ENCODE data around the gene POLR1E. TPM values are rescaled to one million over a fixed set of nuclear protein-coding genes. Genes with fewer than 3 reads are reported as not detected.

POLR1E gene
- total and polyA plus RNA-seq, 9 of the 15 experiments (the other 6 are each of a cell fraction or from before 2014, with no cell fraction given), result 18.9 to 102 (median 74.4) TPM

DNA sequence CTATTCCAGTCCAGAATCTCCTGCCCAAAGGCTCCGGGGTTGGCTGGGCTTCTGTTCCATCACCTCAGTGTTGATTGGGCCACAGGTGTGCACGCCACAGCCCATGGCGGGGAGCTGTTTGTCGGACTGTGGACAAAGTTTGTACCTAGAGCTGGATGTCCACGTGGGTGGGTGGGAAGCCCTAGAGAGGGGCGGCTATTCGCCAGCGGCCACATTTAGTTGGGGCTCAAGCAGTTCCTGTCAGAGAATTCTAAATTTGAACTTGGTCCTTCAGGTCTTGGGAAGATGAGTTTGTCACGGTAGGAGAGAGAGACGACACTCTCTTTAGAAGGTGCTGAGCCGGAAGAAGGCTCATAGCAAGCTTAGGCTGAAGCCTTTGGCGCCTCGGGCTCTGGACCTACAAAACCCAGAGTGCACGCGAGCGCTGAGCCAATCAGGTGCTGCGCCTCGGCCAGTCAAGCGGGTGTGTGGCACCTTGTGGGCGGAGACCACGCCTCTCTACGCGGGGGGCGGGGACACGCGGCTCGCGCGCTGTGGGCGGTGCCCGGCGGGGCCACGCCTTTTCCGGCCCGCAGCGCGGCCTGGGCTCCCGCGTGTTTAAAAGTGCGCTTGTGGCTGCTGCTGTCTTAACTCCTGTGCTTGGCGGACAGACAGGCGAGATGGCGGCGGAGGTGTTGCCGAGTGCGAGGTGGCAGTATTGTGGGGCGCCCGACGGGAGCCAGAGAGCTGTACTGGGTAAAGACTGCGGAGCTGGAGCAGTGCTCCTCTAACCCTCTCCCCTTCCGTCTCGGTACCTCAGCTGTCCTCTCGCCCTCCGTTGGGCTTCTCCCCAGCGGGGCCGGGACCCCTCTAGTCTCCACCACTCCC lies at the start of gene POLR1E (continued):
- TF ChIP-seq KLF1 (tag; IDR thresholded peaks at IDR 0.05) (peak; percentile 51; the same call in 1 of the 2 replicates), CBFA2T3 (IDR thresholded peaks at IDR 0.05) (no peak), CCNT2 (IDR thresholded peaks at IDR 0.05; ENCODE audit: borderline replicate concordance, extremely low read depth, insufficient read length, low read depth, low read length) (peak; percentile 93), TRIM28 (IDR thresholded peaks at IDR 0.05) (0 out of 2 replicates have a peak, but pooled peaks have one; percentile 18), NR3C1 (CRISPR knock-in tag; IDR thresholded peaks at IDR 0.05) (no peak), KAT7 (CRISPR knock-in tag; IDR thresholded peaks at IDR 0.05; ENCODE audit: borderline replicate concordance) (peak; percentile 39; the same call in 1 of the 2 replicates), HNRNPK (IDR thresholded peaks at IDR 0.05; ENCODE audit: low read depth, low read length, poor library complexity, severe bottlenecking) (no peak), JUN (IDR thresholded peaks at IDR 0.05; ENCODE audit: borderline replicate concordance, low read depth, low read length) (peak; percentile 66; the same call in 1 of the 2 replicates), JUN (CRISPR knock-in tag; IDR thresholded peaks at IDR 0.05; ENCODE audit: borderline replicate concordance) (no peak), XRCC3 (IDR thresholded peaks at IDR 0.05) (no peak), NR4A1 (CRISPR knock-in tag; IDR thresholded peaks at IDR 0.05) (no peak), NR4A1 (tag; IDR thresholded peaks at IDR 0.05) (no peak), FOSL1 (tag; conservative IDR thresholded peaks at IDR 0.05) (no peak), MIER1 (IDR thresholded peaks at IDR 0.05; ENCODE audit: low read depth) (no peak), HDAC1 (IDR thresholded peaks at IDR 0.05) (peak in 1 of 2 experiments; percentile 95; a peak in 2 of 4 replicates), EP400 (IDR thresholded peaks at IDR 0.05) (peak; percentile 92), STAT5A (IDR thresholded peaks at IDR 0.05; ENCODE audit: borderline replicate concordance, low read length) (no peak), HOXB6 (CRISPR knock-in tag; IDR thresholded peaks at IDR 0.05; ENCODE audit: borderline replicate concordance) (no peak), NCOA1 (IDR thresholded peaks at IDR 0.05; ENCODE audit: low read depth) (no peak)
- TF ChIP-seq, protein P1, sequence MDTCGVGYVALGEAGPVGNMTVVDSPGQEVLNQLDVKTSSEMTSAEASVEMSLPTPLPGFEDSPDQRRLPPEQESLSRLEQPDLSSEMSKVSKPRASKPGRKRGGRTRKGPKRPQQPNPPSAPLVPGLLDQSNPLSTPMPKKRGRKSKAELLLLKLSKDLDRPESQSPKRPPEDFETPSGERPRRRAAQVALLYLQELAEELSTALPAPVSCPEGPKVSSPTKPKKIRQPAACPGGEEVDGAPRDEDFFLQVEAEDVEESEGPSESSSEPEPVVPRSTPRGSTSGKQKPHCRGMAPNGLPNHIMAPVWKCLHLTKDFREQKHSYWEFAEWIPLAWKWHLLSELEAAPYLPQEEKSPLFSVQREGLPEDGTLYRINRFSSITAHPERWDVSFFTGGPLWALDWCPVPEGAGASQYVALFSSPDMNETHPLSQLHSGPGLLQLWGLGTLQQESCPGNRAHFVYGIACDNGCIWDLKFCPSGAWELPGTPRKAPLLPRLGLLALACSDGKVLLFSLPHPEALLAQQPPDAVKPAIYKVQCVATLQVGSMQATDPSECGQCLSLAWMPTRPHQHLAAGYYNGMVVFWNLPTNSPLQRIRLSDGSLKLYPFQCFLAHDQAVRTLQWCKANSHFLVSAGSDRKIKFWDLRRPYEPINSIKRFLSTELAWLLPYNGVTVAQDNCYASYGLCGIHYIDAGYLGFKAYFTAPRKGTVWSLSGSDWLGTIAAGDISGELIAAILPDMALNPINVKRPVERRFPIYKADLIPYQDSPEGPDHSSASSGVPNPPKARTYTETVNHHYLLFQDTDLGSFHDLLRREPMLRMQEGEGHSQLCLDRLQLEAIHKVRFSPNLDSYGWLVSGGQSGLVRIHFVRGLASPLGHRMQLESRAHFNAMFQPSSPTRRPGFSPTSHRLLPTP (IDR thresholded peaks at IDR 0.05; ENCODE audit: borderline replicate concordance, extremely low read depth, insufficient read length), result no peak
- TF ChIP-seq, protein P2, sequence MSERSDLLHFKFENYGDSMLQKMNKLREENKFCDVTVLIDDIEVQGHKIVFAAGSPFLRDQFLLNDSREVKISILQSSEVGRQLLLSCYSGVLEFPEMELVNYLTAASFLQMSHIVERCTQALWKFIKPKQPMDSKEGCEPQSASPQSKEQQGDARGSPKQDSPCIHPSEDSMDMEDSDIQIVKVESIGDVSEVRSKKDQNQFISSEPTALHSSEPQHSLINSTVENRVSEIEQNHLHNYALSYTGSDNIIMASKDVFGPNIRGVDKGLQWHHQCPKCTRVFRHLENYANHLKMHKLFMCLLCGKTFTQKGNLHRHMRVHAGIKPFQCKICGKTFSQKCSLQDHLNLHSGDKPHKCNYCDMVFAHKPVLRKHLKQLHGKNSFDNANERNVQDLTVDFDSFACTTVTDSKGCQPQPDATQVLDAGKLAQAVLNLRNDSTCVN (CRISPR knock-in tag; IDR thresholded peaks at IDR 0.05), result no peak
- TF ChIP-seq, protein P3, sequence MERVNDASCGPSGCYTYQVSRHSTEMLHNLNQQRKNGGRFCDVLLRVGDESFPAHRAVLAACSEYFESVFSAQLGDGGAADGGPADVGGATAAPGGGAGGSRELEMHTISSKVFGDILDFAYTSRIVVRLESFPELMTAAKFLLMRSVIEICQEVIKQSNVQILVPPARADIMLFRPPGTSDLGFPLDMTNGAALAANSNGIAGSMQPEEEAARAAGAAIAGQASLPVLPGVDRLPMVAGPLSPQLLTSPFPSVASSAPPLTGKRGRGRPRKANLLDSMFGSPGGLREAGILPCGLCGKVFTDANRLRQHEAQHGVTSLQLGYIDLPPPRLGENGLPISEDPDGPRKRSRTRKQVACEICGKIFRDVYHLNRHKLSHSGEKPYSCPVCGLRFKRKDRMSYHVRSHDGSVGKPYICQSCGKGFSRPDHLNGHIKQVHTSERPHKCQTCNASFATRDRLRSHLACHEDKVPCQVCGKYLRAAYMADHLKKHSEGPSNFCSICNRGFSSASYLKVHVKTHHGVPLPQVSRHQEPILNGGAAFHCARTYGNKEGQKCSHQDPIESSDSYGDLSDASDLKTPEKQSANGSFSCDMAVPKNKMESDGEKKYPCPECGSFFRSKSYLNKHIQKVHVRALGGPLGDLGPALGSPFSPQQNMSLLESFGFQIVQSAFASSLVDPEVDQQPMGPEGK (CRISPR knock-in tag; IDR thresholded peaks at IDR 0.05; ENCODE audit: borderline replicate concordance), result no peak

Measured in K562 (cell line).